K562 (cell line): ENCODE measurements around the gene PEDS1.

ENCODE experiments used
- ADNP ChIP-seq: fragments of 200-800 bp; sonication (Bioruptor generic); IDR thresholded peaks from 2 replicates; pipeline ENCODE4 v1.6.1; 2016; ENCODE audit warnings: missing genetic modification characterization, missing compliant biosample characterization
- DPF2 ChIP-seq: fragments of 450-650 bp; IDR thresholded peaks from 2 replicates; pipeline ENCODE4 v1.6.1; 2016
- PCBP1 ChIP-seq: fragments of 200-400 bp; formaldehyde crosslinking; IDR thresholded peaks from 2 replicates; pipeline ENCODE4 v1.6.1; 2018; ENCODE audit warnings: mild to moderate bottlenecking, low read depth, low read length; ENCODE audit not compliant: poor library complexity, severe bottlenecking
- STAT5A ChIP-seq: IDR thresholded peaks from 2 replicates; pipeline ENCODE4 v1.6.1; 2012; ENCODE audit warnings: low read length, inconsistent platforms, borderline replicate concordance
- ZFP30 ChIP-seq: fragments of 250-450 bp; sonication (Bioruptor Pico); IDR thresholded peaks from 2 replicates; pipeline ENCODE4 v1.8.0; 2022; ENCODE audit warnings: moderate library complexity, mild to moderate bottlenecking, inconsistent platforms, borderline replicate concordance
- ZNF699 ChIP-seq: fragments of 250-450 bp; sonication (Bioruptor Pico); IDR thresholded peaks from 2 replicates; pipeline ENCODE4 v1.8.0; 2021; ENCODE audit warnings: mild to moderate bottlenecking, moderate library complexity; ENCODE audit not compliant: insufficient replicate concordance
- TF ChIP-seq, protein P1 (sequence below), 3 experiments: IDR thresholded peaks in 2 of 3; conservative IDR thresholded peaks in 1 of 3; 2 replicates each; pipeline ENCODE4 v1.5.1; 2011 to 2012; ENCODE audit warnings: low read length in 3 of 3, mild to moderate bottlenecking in 3 of 3, control low read depth in 2 of 3, improper control_type of control experiment in 1 of 3, inconsistent platforms in 1 of 3, low read depth in 1 of 3, mixed read lengths in 1 of 3, moderate library complexity in 1 of 3; ENCODE audit not compliant: insufficient read depth in 2 of 3
- TF ChIP-seq, protein P2 (sequence below): fragments of 150-350 bp; IDR thresholded peaks from 2 replicates; pipeline ENCODE4 v1.6.1; 2014; ENCODE audit warnings: low read depth, mild to moderate bottlenecking, low read length, borderline replicate concordance

DNA sequence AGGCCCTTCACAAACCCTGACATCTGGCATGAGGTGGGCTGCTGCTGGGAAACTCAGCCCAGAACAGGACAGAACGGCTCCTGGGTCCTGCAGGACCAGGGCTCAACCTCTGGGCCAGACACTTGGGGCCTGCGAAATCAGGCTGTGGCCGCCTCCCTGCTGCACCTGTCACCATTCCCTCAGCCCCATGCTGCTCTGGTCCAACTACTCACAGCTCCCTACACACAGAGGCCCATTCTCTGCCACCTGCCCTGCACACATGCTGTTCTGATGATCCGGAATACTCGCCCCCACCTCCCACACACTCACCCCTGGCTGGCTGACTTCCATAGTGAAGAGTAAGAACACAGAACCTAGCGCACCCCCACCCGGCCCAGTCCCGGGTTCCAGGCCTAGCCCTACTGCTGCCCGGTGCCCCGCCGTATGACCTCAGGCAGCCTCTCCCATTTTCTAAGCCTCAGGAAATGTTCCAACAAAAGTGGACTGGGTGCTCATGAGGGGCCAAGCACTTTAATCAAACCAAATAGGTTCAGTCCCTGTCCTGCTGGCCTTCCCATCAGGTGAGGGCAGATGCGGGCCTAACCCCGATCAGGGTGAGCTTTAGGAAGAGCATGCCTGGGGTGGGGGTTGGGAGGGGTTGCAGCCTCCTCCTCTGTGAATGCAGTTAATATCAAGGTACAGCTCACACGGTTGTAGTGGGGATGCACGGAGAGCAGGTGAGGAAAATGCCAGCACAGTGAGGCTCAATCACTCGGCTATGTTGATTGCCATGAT is 3.9 kb downstream of the PEDS1 start:
- TF ChIP-seq, protein P1, sequence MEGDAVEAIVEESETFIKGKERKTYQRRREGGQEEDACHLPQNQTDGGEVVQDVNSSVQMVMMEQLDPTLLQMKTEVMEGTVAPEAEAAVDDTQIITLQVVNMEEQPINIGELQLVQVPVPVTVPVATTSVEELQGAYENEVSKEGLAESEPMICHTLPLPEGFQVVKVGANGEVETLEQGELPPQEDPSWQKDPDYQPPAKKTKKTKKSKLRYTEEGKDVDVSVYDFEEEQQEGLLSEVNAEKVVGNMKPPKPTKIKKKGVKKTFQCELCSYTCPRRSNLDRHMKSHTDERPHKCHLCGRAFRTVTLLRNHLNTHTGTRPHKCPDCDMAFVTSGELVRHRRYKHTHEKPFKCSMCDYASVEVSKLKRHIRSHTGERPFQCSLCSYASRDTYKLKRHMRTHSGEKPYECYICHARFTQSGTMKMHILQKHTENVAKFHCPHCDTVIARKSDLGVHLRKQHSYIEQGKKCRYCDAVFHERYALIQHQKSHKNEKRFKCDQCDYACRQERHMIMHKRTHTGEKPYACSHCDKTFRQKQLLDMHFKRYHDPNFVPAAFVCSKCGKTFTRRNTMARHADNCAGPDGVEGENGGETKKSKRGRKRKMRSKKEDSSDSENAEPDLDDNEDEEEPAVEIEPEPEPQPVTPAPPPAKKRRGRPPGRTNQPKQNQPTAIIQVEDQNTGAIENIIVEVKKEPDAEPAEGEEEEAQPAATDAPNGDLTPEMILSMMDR (IDR thresholded peaks at IDR 0.05 in 2 of 3, conservative IDR thresholded peaks at IDR 0.05 in 1 of 3; ENCODE audit: insufficient read depth in 2 of 3, low read depth in 1 of 3, low read length in 3 of 3), result no peak
- TF ChIP-seq PCBP1 (no peak), ADNP (no peak), STAT5A (no peak), ZFP30 (CRISPR knock-in tag) (no peak), DPF2 (no peak), ZNF699 (no peak)
- TF ChIP-seq, protein P2, sequence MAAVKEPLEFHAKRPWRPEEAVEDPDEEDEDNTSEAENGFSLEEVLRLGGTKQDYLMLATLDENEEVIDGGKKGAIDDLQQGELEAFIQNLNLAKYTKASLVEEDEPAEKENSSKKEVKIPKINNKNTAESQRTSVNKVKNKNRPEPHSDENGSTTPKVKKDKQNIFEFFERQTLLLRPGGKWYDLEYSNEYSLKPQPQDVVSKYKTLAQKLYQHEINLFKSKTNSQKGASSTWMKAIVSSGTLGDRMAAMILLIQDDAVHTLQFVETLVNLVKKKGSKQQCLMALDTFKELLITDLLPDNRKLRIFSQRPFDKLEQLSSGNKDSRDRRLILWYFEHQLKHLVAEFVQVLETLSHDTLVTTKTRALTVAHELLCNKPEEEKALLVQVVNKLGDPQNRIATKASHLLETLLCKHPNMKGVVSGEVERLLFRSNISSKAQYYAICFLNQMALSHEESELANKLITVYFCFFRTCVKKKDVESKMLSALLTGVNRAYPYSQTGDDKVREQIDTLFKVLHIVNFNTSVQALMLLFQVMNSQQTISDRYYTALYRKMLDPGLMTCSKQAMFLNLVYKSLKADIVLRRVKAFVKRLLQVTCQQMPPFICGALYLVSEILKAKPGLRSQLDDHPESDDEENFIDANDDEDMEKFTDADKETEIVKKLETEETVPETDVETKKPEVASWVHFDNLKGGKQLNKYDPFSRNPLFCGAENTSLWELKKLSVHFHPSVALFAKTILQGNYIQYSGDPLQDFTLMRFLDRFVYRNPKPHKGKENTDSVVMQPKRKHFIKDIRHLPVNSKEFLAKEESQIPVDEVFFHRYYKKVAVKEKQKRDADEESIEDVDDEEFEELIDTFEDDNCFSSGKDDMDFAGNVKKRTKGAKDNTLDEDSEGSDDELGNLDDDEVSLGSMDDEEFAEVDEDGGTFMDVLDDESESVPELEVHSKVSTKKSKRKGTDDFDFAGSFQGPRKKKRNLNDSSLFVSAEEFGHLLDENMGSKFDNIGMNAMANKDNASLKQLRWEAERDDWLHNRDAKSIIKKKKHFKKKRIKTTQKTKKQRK, result no peak
